ENCODE data around the gene TBC1D5. TPM values are rescaled to one million over a fixed set of nuclear protein-coding genes. Genes with fewer than 3 reads are reported as not detected.
A peak's percentile ranks its signal among the peaks of the same experiment; 100 is the strongest.

TBC1D5 gene
- total and polyA plus RNA-seq, 2 of the 8 experiments (the other 6 are each of a cell fraction or from before 2014, with no cell fraction given) = 11.0 to 22.9 TPM

- H3K4me1 ChIP-seq (replicated peaks in 1 of 4; ENCODE audit: control insufficient read depth in 3 of 4, insufficient read depth in 4 of 4, low read length in 3 of 4) = no peaks in the 10 kb centered on the region
- H3K18ac ChIP-seq (ENCODE audit: extremely low read depth, low read length) = no peak overlapping the region
- no peak overlapping the region for H2AFZ ChIP-seq (ENCODE audit: low read length)
- no peaks in the 10 kb centered on the region for H3K79me2 ChIP-seq (ENCODE audit: control insufficient read depth in 1 of 2, insufficient read depth in 2 of 2, low read length in 2 of 2)
- H4K91ac ChIP-seq (replicated peaks; ENCODE audit: insufficient read length, low read length) = no peak overlapping the region
- H3K4me2 ChIP-seq (ENCODE audit: insufficient read depth in 1 of 2, low read depth in 2 of 2, low read length in 2 of 2) = no peak overlapping the region
- H2BK120ac ChIP-seq (replicated peaks; ENCODE audit: low read depth, low read length) = no peak overlapping the region
- H3K4me3 ChIP-seq (ENCODE audit: extremely low read depth in 1 of 4, insufficient read depth in 2 of 4, low read depth in 3 of 4, low read length in 4 of 4) = no peak overlapping the region
- H3K56ac ChIP-seq (replicated peaks; ENCODE audit: insufficient read length, low read depth, low read length) = no peak overlapping the region
- H2BK5ac ChIP-seq (ENCODE audit: low read depth, low read length) = no peak overlapping the region
- no peak overlapping the region for H3K4ac ChIP-seq (replicated peaks; ENCODE audit: insufficient read length, low read depth, low read length)
- H3K9ac ChIP-seq (replicated peaks in 1 of 4; ENCODE audit: extremely low read depth in 1 of 4, low read depth in 3 of 4, low read length in 3 of 4) = no peak overlapping the region
- H3K27ac ChIP-seq (ENCODE audit: low read depth, low read length) = no peak overlapping the region
- H2AK5ac ChIP-seq (ENCODE audit: low read depth, low read length) = no peak overlapping the region
- TF ChIP-seq ATF2 (IDR thresholded peaks at IDR 0.05; ENCODE audit: low read length) (no peak), CREB1 (IDR thresholded peaks at IDR 0.05) (no peak), CEBPB (IDR thresholded peaks at IDR 0.05; ENCODE audit: low read depth, low read length) (peak; percentile 69; the same call in 1 of the 2 replicates)
- no peak overlapping the region for H4K5ac ChIP-seq (ENCODE audit: insufficient read length, low read depth, low read length)
- H3K23me2 ChIP-seq (ENCODE audit: low read depth, low read length) = no peaks in the 10 kb centered on the region
- FAIRE-seq (no peak), DNase-seq (ENCODE audit: low read depth in 1 of 2, low spot score in 2 of 2) (peak in 1 of 2 experiments; percentile 39)
- WGBS, 2 experiments (ENCODE audit: extremely low coverage in 1 of 2, insufficient coverage in 1 of 2, insufficient read length in 1 of 2, insufficient replicate concordance in 2 of 2, low coverage in 1 of 2, low lambda C conversion rate in 2 of 2, missing lambda C conversion rate in 1 of 2) = 92% methylated on average over 8 of the region's 8 CpGs; no CpG with 5 or more reads in 1 of the 2 experiments
- H3K9me3 ChIP-seq (ENCODE audit: insufficient read depth in 2 of 2, low read depth in 1 of 2, low read length in 1 of 2) = no peaks in the 10 kb centered on the region
- POLR2A ChIA-PET (ENCODE audit: partially characterized antibody) = no interaction called here
- no peak overlapping the region for H3K14ac ChIP-seq (ENCODE audit: insufficient read length)
- no peak overlapping the region for H3K23ac ChIP-seq (ENCODE audit: insufficient read length)
- no peaks in the 10 kb centered on the region for H3K79me1 ChIP-seq (ENCODE audit: low read depth, low read length)
- H2BK20ac ChIP-seq (ENCODE audit: low read length) = no peak overlapping the region
- H2BK15ac ChIP-seq (ENCODE audit: low read length) = no peak overlapping the region
- H3K27me3 ChIP-seq (replicated peaks in 1 of 4; ENCODE audit: control insufficient read depth in 3 of 4, extremely low read depth in 1 of 4, insufficient read depth in 3 of 4, low read length in 3 of 4) = no peaks in the 10 kb centered on the region
- CTCF ChIA-PET (ENCODE audit: partially characterized antibody) = interaction anchor here (0.8 to 1.2 kb wide), 3 partner anchors 9 to 22 kb away, joined by 3 to 4 read pairs (median 3); no protein-coding TSS in a partner anchor
- H3K36me3 ChIP-seq (ENCODE audit: control insufficient read depth in 2 of 4, insufficient read depth in 4 of 4, low read length in 3 of 4) = no peaks in the 10 kb centered on the region
- no peak overlapping the region for H2BK12ac ChIP-seq (ENCODE audit: low read depth, low read length)
- no peaks in the 10 kb centered on the region for H4K20me1 ChIP-seq (replicated peaks in 1 of 2; ENCODE audit: control insufficient read depth in 1 of 2, insufficient read depth in 2 of 2, low read length in 2 of 2)
- no peak overlapping the region for H4K8ac ChIP-seq (ENCODE audit: extremely low read depth, insufficient read depth, low read length)
These were observed 626.3 kb downstream of the TBC1D5 start for GRCh38 chr3:17116007-17116600.
